ENCODE results near the gene CUL3.
"Not testable (repeated sequence)": the region's sequence is repeated elsewhere in the genome, so short reads cannot be mapped to it uniquely, and the experiment has no call there.

CUL3 gene

DNA sequence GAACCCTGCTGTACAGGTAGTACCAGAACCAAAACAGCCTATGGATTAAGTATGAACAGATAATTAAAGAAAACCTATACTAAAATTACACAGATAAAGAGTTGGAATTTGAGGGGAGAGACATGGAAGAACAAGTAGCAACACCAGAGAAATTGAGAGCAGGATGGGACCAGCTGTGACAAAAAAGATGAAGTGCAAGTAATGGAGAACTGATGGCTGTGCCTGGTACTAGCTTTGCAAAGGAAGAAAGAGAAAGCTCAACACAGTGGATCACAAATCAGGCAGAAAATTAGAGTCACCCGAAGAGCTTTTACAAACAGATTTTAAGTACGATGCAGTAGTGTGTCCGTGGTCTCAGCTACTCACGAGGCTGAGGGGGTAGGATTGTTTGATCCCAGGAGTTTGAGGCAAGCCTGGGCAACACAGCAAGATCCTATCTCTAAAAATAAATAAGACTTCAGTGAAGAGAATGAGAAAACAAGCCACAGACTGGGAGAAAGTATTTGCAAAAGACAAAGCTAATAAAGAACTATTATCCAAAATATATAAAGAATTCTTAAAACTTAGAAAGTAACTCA, 46.5 kb downstream of the CUL3 start:
- DNase-seq (ENCODE audit: low read depth), result no peak

DNA sequence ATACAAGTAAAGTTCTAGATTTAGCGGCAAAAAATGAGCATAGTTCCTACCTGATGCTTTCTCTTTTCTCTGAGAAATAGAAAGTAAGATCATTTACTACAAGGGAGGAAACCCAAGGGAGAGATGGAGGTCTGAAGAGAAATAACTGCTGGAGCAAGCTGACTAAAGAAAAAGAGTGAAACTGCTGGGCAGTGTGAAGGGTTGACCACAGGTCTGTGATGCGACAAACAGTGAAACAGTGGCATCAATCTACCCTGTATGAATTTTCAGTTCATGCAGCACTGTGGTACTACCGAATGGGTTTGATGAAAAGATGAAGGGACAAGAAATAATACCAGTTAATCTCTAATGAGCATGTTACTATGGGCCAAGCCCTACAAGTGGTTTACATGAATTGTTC, 52.2 kb downstream of the CUL3 start:
- DNase-seq (ENCODE audit: low read depth), result no peak

- no peak for DNase-seq (ENCODE audit: low read depth)
These were observed 52.7 kb downstream of the CUL3 start for GRCh38 chr2:224532441-224532840.

DNA sequence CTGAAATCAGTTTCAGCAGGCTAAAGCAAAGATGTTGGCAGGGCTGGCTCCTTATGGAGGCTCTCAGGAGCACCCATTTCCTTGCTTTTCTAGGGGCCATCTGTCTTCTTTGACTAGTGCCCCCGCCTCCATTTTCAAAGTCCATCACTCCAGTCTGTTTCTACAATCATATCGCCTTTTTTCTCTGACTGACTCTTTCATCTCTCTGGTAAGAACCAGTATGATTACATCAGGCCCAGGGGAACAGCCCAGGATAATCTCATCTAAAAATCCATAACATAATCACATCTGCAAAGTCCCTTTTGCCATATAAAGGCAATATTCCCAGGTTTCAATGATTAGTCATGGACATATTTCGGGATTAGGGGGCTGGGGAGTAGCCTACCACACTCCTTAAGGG, 57.0 kb downstream of the CUL3 start:
- DNase-seq (ENCODE audit: low read depth), result no peak

DNA sequence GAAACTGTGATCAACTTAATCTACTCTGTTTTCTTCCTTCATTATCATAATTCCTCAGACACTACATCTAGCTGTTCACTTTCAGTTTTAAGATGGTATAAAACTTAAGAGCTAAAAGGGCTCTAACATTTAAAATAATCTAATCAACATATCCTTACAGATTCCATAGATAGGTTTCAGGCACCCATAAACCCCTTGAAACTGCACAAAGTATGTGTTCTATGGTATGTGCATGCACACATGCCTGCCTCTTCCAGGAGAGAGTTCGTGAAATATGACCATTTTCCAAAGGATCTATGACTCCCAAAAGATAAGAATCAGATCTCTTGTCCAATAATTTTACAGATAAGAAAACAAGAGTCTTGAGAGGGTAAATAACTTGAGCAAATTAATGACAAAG, 59.4 kb downstream of the CUL3 start:
- DNase-seq (ENCODE audit: low read depth), result no peak

DNA sequence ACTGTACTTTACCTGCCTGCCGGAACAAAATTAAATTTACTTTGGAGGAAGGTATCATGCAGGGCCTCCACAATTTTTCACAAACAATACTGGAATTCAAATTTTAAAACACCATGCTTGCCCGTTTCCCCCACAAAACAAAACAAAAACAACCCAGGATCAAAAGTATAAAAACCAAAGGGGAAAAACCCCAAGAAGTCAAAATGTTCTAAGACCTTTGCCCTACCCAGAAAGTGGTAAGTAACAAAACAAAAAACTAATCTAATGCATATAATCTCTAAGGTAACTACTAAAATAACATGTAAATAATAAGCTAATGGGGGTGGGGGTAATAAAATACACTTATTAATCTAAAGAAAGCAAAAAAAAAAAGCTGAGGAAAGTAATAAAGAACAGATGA, 60.5 kb downstream of the CUL3 start:
- DNase-seq (ENCODE audit: low read depth), result no peak

- DNase-seq (ENCODE audit: low read depth), result no peak
These were observed 61.3 kb downstream of the CUL3 start for GRCh38 chr2:224523626-224524577.

- not testable (repeated sequence) for DNase-seq (ENCODE audit: low read depth)
These were observed 62.7 kb downstream of the CUL3 start for GRCh38 chr2:224522483-224522882.

DNA sequence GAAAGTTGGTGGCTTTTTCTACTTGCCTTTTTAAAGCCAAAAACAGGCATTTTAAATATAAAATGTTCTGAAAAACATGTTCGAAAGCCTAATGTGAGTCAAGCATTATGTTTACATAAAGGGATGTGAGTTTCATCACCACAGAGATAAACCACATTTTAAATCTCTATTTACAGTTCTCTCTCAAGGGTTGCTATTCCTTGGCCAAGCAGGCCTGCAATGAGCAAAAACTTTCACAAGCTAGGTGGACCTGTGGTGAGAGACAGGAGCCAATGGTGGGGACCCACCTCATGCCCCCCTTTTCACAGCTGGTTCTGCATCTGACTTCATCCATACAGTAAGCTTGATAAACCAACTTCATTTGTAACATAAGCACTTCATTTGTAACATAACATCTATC, 65.1 kb downstream of the CUL3 start:
- DNase-seq (ENCODE audit: low read depth), result no peak

- DNase-seq (ENCODE audit: low read depth), result no peak
These were observed 66.2 kb downstream of the CUL3 start for GRCh38 chr2:224518806-224519580.

DNA sequence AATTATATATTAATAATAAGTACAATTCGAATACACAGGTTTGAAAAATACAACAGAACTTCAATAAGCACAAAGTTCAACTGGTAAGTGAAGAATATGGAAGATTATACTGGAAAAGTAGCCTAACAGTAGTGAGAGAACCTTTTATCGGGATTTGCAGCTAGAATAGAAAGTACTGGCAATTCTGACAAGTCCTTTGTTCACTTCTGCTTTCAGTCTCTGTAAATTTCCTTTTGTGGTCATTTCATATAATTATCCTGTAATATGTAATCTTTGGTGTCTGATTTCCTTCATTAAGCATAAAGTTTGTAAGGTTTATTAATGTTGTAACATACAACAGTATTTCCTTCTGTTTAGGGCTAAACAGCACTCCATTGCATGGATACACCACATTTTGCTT, 67.2 kb downstream of the CUL3 start:
- DNase-seq (ENCODE audit: low read depth), result no peak

DNA sequence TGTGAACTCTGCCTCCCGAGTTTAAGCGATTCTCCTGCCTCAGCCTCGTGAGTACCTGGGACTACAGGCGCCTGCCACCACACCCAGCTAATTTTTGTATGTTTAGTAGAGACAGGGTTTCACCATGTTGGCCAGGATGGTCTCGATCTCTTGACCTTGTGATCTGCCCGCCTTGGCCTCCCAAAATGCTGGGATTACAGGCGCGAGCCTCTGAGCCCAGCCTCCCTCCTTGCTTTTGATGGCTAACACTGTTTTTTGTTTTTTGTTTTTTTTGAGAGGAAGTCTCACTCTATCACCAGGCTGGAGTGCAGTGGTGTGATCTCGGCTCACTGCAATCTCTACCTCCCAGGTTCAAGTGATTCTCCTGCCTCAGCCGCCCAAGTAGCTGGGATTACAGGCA, 68.8 kb downstream of the CUL3 start:
- not testable (repeated sequence) for DNase-seq (ENCODE audit: low read depth)

DNA sequence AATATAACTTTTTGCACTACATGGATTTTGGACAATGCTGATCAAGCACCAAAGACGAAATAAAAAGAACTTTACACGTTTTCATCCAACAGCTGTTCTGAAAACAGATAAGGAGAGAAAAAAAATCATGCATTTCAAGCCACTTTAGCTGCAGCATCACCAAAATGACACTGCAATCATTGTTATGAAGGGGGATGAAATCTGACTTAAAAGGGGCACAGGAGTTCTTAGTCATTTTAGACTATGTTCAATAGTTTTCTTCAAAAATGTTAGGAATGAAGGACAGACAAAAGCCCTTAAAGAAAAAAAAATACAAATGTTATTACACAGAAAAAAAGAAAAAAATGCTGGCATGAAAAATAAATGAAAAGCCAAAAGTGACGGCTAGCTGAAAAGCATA, 71.2 kb downstream of the CUL3 start:
- DNase-seq (ENCODE audit: low read depth), result no peak

- DNase-seq (ENCODE audit: low read depth), result no peak
These were observed 77.4 kb downstream of the CUL3 start for GRCh38 chr2:224507789-224508188.

- DNase-seq (ENCODE audit: low read depth), result no peak
These were observed 78.7 kb downstream of the CUL3 start for GRCh38 chr2:224506494-224506893.

DNA sequence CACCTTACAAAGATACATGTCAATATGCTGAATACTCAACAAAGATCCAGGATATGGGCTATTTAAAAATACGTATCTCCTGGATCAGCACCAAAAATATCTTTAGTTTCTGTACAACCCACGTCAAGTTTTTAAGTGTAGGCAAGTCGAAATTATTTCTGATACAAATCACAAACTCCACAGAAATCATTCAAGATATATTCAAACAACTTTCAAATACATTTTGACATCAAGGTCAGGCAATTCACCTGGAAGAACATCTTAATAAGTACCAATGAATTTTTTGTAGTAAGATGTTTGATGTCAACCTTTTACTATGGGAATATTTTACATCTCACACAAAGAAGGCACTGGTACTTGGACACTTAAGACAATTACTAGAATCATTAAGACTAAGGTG, 86.2 kb downstream of the CUL3 start:
- no peak for DNase-seq (ENCODE audit: low read depth)

DNA sequence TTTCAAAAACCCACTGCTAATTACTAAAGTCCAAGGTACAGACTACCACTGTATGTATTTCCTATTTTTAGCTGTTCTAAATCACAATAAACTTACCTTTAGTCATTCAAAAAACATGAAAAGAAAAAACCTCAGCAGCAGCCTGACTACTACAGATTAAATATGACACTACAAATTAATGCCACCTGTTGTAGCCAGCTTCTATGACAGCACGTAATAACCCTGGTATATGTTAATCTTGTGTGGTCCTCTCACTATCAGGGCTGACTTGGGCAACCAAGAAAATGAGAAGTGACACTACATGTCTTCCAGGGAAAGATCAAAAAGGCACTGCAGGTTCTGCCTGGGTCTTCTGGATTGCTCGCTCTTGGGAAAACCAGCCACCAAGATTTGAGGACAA, 92.6 kb downstream of the CUL3 start:
- DNase-seq (ENCODE audit: low read depth), result no peak

DNA sequence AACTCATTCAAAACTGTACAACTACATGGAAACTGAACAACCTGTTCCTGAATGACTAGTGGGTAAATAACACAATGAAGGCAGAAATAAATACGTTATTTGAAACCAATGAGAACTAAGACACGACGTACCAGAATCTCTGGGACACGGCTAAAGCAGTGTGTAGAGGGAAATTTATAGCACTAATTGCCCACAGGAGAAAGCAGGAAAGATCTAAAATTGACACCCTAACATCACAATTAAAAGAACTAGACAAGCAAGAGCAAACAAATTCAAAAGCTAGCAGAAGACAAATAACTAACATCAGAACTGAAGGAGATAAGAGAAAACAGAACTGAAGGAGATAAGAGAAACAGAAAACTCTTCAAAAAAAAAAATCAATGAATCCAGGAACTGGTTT, 97.2 kb downstream of the CUL3 start:
- DNase-seq (ENCODE audit: low read depth), result not testable (repeated sequence)

GRCh38 chr2:224485081-224486014, 99.8 kb downstream of the CUL3 start:
- not testable (repeated sequence) for DNase-seq (ENCODE audit: low read depth)

DNA sequence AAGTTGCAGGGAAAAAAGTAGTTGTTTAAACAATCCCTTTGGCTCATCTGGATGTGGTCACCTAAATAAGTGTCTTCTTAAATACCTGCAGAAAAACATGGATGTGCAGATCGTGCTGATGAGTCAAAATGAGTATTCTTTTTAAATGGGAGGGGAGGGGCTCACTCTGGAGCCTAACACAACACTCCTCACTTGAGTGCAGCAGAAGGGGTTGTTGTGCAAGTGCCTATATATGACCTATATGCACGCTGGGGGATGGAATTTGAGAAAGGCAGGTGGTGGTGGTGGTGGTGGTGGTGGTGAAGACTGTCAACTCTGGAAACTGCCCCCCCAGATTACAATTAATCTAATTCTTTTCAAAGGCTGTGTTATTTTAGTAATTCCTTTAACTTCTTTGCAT, 105.3 kb downstream of the CUL3 start:
- DNase-seq (ENCODE audit: low read depth), result no peak

- DNase-seq (ENCODE audit: low read depth), result no peak
These were observed 112.3 kb downstream of the CUL3 start for GRCh38 chr2:224472827-224473226.

DNA sequence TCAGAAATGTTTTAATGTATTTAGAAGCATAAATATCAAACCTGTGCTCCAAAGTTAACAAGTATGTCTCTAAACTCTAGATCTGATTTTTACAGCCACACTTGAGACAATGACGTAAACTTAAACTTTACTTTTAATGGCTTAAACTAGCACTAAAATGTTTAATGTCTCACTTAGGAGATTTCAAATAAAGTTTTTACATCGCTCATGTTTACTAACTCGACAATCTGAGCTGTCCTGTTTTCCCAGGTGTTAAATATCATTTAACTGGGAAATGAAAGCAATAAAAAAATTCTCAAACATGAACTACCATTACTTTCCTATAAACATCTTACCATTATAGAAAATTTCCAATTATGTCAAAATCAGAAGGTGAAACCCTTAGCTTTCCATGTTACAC, 113.0 kb downstream of the CUL3 start:
- no peak for DNase-seq (ENCODE audit: low read depth)
